Pancreas (tissue), 10 donors: ENCODE data around the gene NPHP3. TPM values are rescaled to one million over a fixed set of nuclear protein-coding genes. Genes with fewer than 3 reads are reported as not detected.

Experiments used
- ATAC-seq, 4 donors: fragments of 200-7000 bp; cut with Tn5 transposase; one replicate each; pipeline versions ENCODE4 v1.8.0 to v1.9.1; 2020; ENCODE audit warnings: mild to moderate bottlenecking in 4 of 4, moderate library complexity in 4 of 4
- DNase-seq, 6 donors: peaks; one replicate each; pipeline ENCODE4 v3.0.0-alpha.2; 2020
- FAIRE-seq: peaks from 2 replicates; lab custom pipeline; 2012; peaks lifted over from hg19 to GRCh38; lab: Jason Lieb, UNC
- H3K27ac ChIP-seq, 4 donors: fragments of 200-600 bp; sonication (generic); 1 replicate in 3 of 4; 2 replicates in 1 of 4; pipeline versions ENCODE4 v1.5.0 to v1.8.0; 2020
- H3K27me3 ChIP-seq, 4 donors: fragments of 200-600 bp; one replicate each; pipeline ENCODE4 v1.8.0; 2021
- H3K36me3 ChIP-seq, 3 donors: fragments of 200-600 bp; sonication (generic) in 1 of 3; one replicate each; pipeline versions ENCODE4 v1.5.0 to v1.8.0; 2020 to 2021
- H3K4me1 ChIP-seq, 3 donors: fragments of 200-600 bp; one replicate each; pipeline ENCODE4 v1.8.0; 2021
- H3K4me3 ChIP-seq, 4 donors: fragments of 200-600 bp; sonication (generic) in 2 of 4; one replicate each; pipeline versions ENCODE4 v1.5.0 to v1.8.0; 2020 to 2021
- H3K9me3 ChIP-seq, 4 donors: fragments of 200-600 bp; one replicate each; pipeline ENCODE4 v1.8.0; 2021
- CTCF ChIP-seq, 4 donors: fragments of 200-600 bp; sonication (generic) in 3 of 4; IDR thresholded peaks; one replicate each; pipeline versions ENCODE4 v1.5.0 to v1.8.0; 2021; ENCODE audit warnings: antibody characterized with exemption in 4 of 4
- WGBS, 2 donors: extraction: QIAGEN DNeasy Blood & Tissue Kit; methylation state at CpG; one replicate each; pipeline ENCODE4 v1.1.7; 2013; 5-methylcytosine and 5-hydroxymethylcytosine counted together
- intact Hi-C, 3 donors: fragments of 100-400 bp; cut with DNase I; formaldehyde crosslinking; loops; one replicate each; pipeline versions ENCODE4 v1.11.1 to v1.14.2; 2022
- polyA plus RNA-seq, 2 donors: library from polyadenylated mRNA; stranded (reverse); fragments of 200-250 nt; gene quantifications; one replicate each; pipeline ENCODE4 v1.2.3, GENCODE V29; 2013
- total RNA-seq, 6 donors: library from RNA; stranded (reverse); fragmentation: NEBNext Ultra II Directional in 4 of 6; extraction: Animal tissue kit (Norgen Biotek cat#: 25700) in 4 of 6; gene quantifications; one replicate each; pipeline versions ENCODE4 v1.2.1 to v1.2.4, GENCODE V29; 2021 to 2023
- donor health status: healthy with polysubstance abuse.
- donor health status: DM: no; HTN: no; CAD: no; lungs with moderate emphysema.
- donor health status: DM: no; HTN: no; CAD: no.
- donor health status: control.
- donor health status: control.
- donor health status: Bipolar disorder and iron deficiency.
- donor health status: DM: yes; HTN: yes; CAD: no.
- donor health status: DM: no; HTN: no; CAD: no.
- donor health status: DM: no; HTN: no; CAD: no.
- donor health status: DM: yes; HTN: yes; CAD: no.

The NPHP3 gene
- total and polyA plus RNA-seq, 8 donors = 6.1 to 23.0 (median 10.6) TPM

GRCh38 chr3:132652640-132653270 is 69.5 kb downstream of the NPHP3 start:
- no peak for TF ChIP-seq CTCF (IDR thresholded peaks at IDR 0.05)
- DNase-seq (no peak), ATAC-seq (peak in 1 of 4 donors; percentile 22), FAIRE-seq (no peak)
- no peak overlapping the region for H3K27ac ChIP-seq
- no peaks in the 10 kb centered on the region for H3K9me3 ChIP-seq
- intact Hi-C loops = no loop called here
- WGBS, 2 donors = 80 to 93% methylated on average over 1 of the region's 1 CpG
- H3K4me1 ChIP-seq = peaks cover 0 to 6% (median 0%) of the 10 kb centered on the region in 3 donors
- no peaks in the 10 kb centered on the region for H3K36me3 ChIP-seq
- H3K4me3 ChIP-seq = no peak overlapping the region
- H3K27me3 ChIP-seq = no peaks in the 10 kb centered on the region

DNA sequence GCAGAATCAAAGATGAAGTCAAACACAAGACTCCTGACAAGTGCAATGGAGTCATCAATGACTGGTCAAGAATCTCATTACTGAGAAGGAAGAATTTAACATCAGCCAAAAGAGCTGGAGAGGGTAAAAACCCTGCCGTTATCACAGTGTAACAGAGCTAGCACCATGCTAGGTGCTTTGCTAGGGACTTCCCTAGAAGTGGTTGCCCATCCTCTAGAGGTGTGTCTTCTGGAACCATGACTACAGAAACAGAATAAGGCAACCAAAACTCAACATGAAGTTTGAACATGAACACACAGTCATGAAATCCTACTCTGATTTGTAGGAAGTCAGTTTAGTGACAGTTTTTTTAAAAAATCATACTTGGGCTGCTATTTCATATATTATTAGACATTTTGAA is 72.1 kb downstream of the NPHP3 start:
- peaks cover 0 to 6% (median 0%) of the 10 kb centered on the region in 3 donors for H3K4me1 ChIP-seq
- intact Hi-C loops = no loop called here
- no peak overlapping the region for H3K27ac ChIP-seq
- no peak for ATAC-seq
- H3K9me3 ChIP-seq = no peaks in the 10 kb centered on the region
- FAIRE-seq = no peak
- TF ChIP-seq CTCF (IDR thresholded peaks at IDR 0.05) = no peak
- 49 to 93% methylated on average over 1 of the region's 1 CpG for WGBS, 2 donors
- H3K4me3 ChIP-seq = no peak overlapping the region
- no peaks in the 10 kb centered on the region for H3K36me3 ChIP-seq
- no peaks in the 10 kb centered on the region for H3K27me3 ChIP-seq
- DNase-seq = no peak

DNA sequence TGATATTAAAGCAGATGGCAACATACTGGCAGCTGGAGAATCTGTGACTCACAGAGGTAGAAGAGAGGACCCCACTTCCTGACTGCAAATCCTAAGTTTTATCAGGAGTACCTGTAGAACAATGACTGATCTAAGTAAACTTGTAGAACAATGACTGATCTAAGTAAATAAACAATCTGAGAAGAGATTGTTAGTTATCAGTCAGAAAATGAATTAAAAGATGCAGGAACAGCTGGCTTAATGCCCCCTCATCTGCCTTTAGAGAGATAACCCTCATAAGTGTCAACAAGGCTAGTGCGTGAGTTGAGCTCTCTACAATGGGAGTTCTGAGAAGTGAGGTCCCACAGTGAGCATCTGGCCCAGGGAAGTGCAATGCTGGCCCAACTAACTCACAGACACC is 77.2 kb downstream of the NPHP3 start:
- FAIRE-seq = no peak
- no peak for ATAC-seq

DNA sequence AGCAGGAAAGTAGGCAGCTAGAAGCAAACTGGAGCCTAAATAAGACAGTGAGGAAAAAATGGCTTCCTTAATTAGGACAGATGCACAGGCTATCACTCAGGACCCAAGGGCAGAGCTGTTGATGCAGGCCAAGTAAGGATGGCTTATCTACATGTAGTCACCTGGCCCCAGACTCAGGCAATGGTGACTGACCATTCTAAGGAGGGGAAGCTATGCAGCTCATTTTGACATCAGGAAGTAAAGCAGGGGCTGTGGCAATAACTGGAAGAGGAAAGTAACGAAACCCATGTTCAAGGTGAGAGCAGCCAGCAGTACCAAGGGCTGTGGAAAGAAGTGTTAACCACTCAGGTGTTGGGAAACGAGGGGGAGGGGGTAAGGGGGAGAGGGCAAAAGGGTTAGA is 78.8 kb downstream of the NPHP3 start:
- Histone ChIP-seq H3K9me3 (no peaks in the 10 kb centered on the region), H3K4me1 (no peaks in the 10 kb centered on the region), H3K36me3 (peaks cover 0 to 7% (median 3%) of the 10 kb centered on the region in 3 donors), H3K27me3 (no peaks in the 10 kb centered on the region), H3K4me3 (no peak overlapping the region), H3K27ac (no peak overlapping the region)
- FAIRE-seq (no peak), ATAC-seq (peak; percentile 40 to 64 (median 46)), DNase-seq (no peak)
- TF ChIP-seq CTCF (IDR thresholded peaks at IDR 0.05) = no peak
- whole genome bisulfite sequencing, 2 donors = 50% methylated on average over 2 of the region's 2 CpGs
- intact Hi-C loops = loop anchor here in 2 of 3 donors (5.0 to 10.0 kb wide), 2 partner anchors 106 to 109 kb away; no protein-coding TSS in a partner anchor

More for the DNA sequence above, 77.2 kb downstream of the NPHP3 start:
- Histone ChIP-seq H3K4me3 (no peak overlapping the region), H3K4me1 (no peaks in the 10 kb centered on the region), H3K36me3 (no peaks in the 10 kb centered on the region), H3K27me3 (no peaks in the 10 kb centered on the region), H3K9me3 (no peaks in the 10 kb centered on the region), H3K27ac (no peak overlapping the region)
- TF ChIP-seq CTCF (IDR thresholded peaks at IDR 0.05) = no peak
- intact Hi-C loops = loop anchor here in 2 of 3 donors (5.0 to 10.0 kb wide), 2 partner anchors 110 to 113 kb away; no protein-coding TSS in a partner anchor
- DNase-seq = no peak
- 71 to 73% methylated on average over 1 of the region's 1 CpG for WGBS, 2 donors

DNA sequence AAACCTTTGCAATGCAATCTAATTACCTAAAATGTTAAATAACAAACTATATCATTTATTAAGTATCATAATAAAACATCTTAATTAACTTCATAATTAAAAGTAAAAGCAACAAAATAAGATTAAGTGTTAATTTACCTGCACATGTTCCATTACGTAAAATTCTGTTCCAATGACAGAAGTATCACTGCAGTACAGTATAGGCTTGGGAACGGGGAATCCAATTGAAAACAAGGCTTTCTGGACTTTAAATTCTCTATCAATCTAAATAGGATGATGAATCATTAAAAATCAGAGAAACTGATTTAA is 79.7 kb downstream of the NPHP3 start:
- no peak overlapping the region for H3K27ac ChIP-seq
- no peaks in the 10 kb centered on the region for H3K9me3 ChIP-seq
- ATAC-seq (no peak), FAIRE-seq (no peak), DNase-seq (no peak)
- intact Hi-C loops = loop anchor here in 2 of 3 donors (5.0 to 10.0 kb wide), 2 partner anchors 105 to 108 kb away; no protein-coding TSS in a partner anchor
- WGBS, 2 donors = 54 to 61% methylated on average over 2 of the region's 2 CpGs
- peaks cover 0 to 7% (median 0%) of the 10 kb centered on the region in 3 donors for H3K4me1 ChIP-seq
- no peaks in the 10 kb centered on the region for H3K27me3 ChIP-seq
- no peak overlapping the region for H3K4me3 ChIP-seq
- TF ChIP-seq CTCF (IDR thresholded peaks at IDR 0.05) = peak in 1 of 4 donors; percentile 6
- peaks cover 0 to 7% (median 3%) of the 10 kb centered on the region in 3 donors for H3K36me3 ChIP-seq
